Psoas muscle (tissue), 8 donors: Measurements from ENCODE around the gene SRR. TPM values are rescaled to one million over a fixed set of nuclear protein-coding genes. Genes with fewer than 3 reads are reported as not detected.

Experiments
- ATAC-seq, 4 donors: fragments of 200-7000 bp; cut with Tn5 transposase; one replicate each; pipeline ENCODE4 v1.9.1; 2020; ENCODE audit warnings: moderate library complexity in 3 of 4, mild to moderate bottlenecking in 2 of 4
- DNase-seq, 2 donors: peaks; one replicate each; pipeline ENCODE4 v3.0.0-alpha.2; 2020
- H3K27ac ChIP-seq: fragments of 200-600 bp; one replicate; pipeline ENCODE4 v1.8.0; 2022
- H3K27me3 ChIP-seq, 3 donors: fragments of 200-600 bp in 1 of 3; one replicate each; pipeline versions ENCODE4 v1.6.1 to v1.8.0; 2013 to 2022; ENCODE audit warnings: low read length in 2 of 3, mild to moderate bottlenecking in 2 of 3, moderate library complexity in 1 of 3; ENCODE audit not compliant: insufficient read depth in 3 of 3
- H3K36me3 ChIP-seq, 2 donors: fragments of 200-600 bp in 1 of 2; one replicate each; pipeline versions ENCODE4 v1.6.1 to v1.8.0; 2013 to 2022; ENCODE audit warnings: low read depth in 1 of 2, mild to moderate bottlenecking in 1 of 2, moderate library complexity in 1 of 2; ENCODE audit not compliant: insufficient read depth in 1 of 2
- H3K4me1 ChIP-seq: fragments of 200-600 bp; one replicate; pipeline ENCODE4 v1.8.0; 2022
- H3K4me3 ChIP-seq: fragments of 200-600 bp; one replicate; pipeline ENCODE4 v1.8.0; 2022; ENCODE audit warnings: mild to moderate bottlenecking
- H3K9me3 ChIP-seq: fragments of 200-600 bp; one replicate; pipeline ENCODE4 v1.8.0; 2022
- CTCF ChIP-seq: fragments of 200-600 bp; IDR thresholded peaks from one replicate; pipeline ENCODE4 v1.8.0; 2022; ENCODE audit warnings: antibody characterized with exemption
- WGBS, 3 donors: extraction: QIAGEN DNeasy Blood & Tissue Kit; methylation state at CpG; one replicate each; pipeline versions ENCODE4 v1.1.6 to v1.1.7; 2013; 5-methylcytosine and 5-hydroxymethylcytosine counted together
- intact Hi-C, 2 donors: fragments of 100-400 bp; cut with DNase I; formaldehyde crosslinking; loops; one replicate each; pipeline versions ENCODE4 v1.11.0 to v1.14.2; 2022
- polyA plus RNA-seq, 3 donors: library from polyadenylated mRNA; stranded (reverse); fragments of 200-250 nt; gene quantifications; one replicate each; pipeline ENCODE4 v1.2.3, GENCODE V29; 2013
- total RNA-seq, 4 donors: library from RNA; stranded (reverse); fragmentation: NEBNext Ultra II Directional in 2 of 4; extraction: Animal tissue kit (Norgen Biotek cat#: 25700) in 2 of 4; gene quantifications; one replicate each; pipeline versions ENCODE4 v1.2.1 to v1.2.4, GENCODE V29; 2021 to 2023
- donor health status: healthy with polysubstance abuse.
- donor health status: DM: no; HTN: no; CAD: no; lungs with moderate emphysema.
- donor health status: Bipolar disorder and iron deficiency.
- donor health status: healthy.
- donor health status: DM: yes; HTN: yes; CAD: no.
- donor health status: DM: no; HTN: no; CAD: no.
- donor health status: DM: no; HTN: no; CAD: no.
- donor health status: DM: yes; HTN: yes; CAD: no.

SRR gene
- total and polyA plus RNA-seq, 7 donors = 2.2 to 9.6 (median 5.1) TPM

- no peak for TF ChIP-seq CTCF
- ATAC-seq (no peak), DNase-seq (no peak)
- Histone ChIP-seq H3K27ac (no peak overlapping the region), H3K4me1 (peaks cover 21% of the 10 kb centered on the region), H3K36me3 (peaks cover 0 to 45% of the 10 kb centered on the region in 2 donors), H3K9me3 (no peaks in the 10 kb centered on the region), H3K4me3 (no peak overlapping the region), H3K27me3 (no peaks in the 10 kb centered on the region)
- intact Hi-C loops = loop anchor here in 1 of 2 donors (10.0 kb wide), 1 partner anchor 53 kb away; no protein-coding TSS in a partner anchor
- 97 to 98% (median 97%) methylated on average over 20 of the region's 20 CpGs for WGBS, 3 donors
Observed at GRCh38 chr17:2362016-2362415, 58.3 kb downstream of the SRR start.

GRCh38 chr17:2362416-2362815, 58.7 kb downstream of the SRR start:
- Histone ChIP-seq H3K4me3 (no peak overlapping the region), H3K27me3 (no peaks in the 10 kb centered on the region), H3K36me3 (peaks cover 0 to 49% of the 10 kb centered on the region in 2 donors), H3K9me3 (no peaks in the 10 kb centered on the region), H3K4me1 (peaks cover 21% of the 10 kb centered on the region), H3K27ac (no peak overlapping the region)
- intact Hi-C loops = loop anchor here in 1 of 2 donors (10.0 kb wide), 1 partner anchor 52 kb away; no protein-coding TSS in a partner anchor
- no peak for DNase-seq
- no peak for TF ChIP-seq CTCF
- ATAC-seq = no peak
- WGBS, 3 donors = 94 to 97% (median 96%) methylated on average over 19 of the region's 19 CpGs

- ATAC-seq = no peak
- H3K4me3 ChIP-seq = no peak overlapping the region
- H3K27ac ChIP-seq = no peak overlapping the region
- intact Hi-C loops = loop anchor here in 1 of 2 donors (10.0 kb wide), 1 partner anchor 52 kb away; no protein-coding TSS in a partner anchor
- no peak for DNase-seq
- H3K4me1 ChIP-seq = peaks cover 21% of the 10 kb centered on the region
- 98 to 99% (median 98%) methylated on average over 14 of the region's 14 CpGs for WGBS, 3 donors
- H3K9me3 ChIP-seq = no peaks in the 10 kb centered on the region
- no peaks in the 10 kb centered on the region for H3K27me3 ChIP-seq
- no peak for TF ChIP-seq CTCF
- H3K36me3 ChIP-seq = peaks cover 0 to 46% of the 10 kb centered on the region in 2 donors
Observed at GRCh38 chr17:2362881-2363280, 59.1 kb downstream of the SRR start.

- no peak for ATAC-seq
- Histone ChIP-seq H3K27ac (no peak overlapping the region), H3K27me3 (no peaks in the 10 kb centered on the region), H3K4me3 (no peak overlapping the region), H3K36me3 (peaks cover 0 to 43% of the 10 kb centered on the region in 2 donors), H3K4me1 (peaks cover 21% of the 10 kb centered on the region), H3K9me3 (no peaks in the 10 kb centered on the region)
- no peak for DNase-seq
- intact Hi-C loops = loop anchor here in 1 of 2 donors (10.0 kb wide), 1 partner anchor 51 kb away; no protein-coding TSS in a partner anchor
- no peak for TF ChIP-seq CTCF
- 93 to 96% (median 95%) methylated on average over 21 of the region's 21 CpGs for WGBS, 3 donors
Observed at GRCh38 chr17:2363318-2363717, 59.6 kb downstream of the SRR start.
